Gastrocnemius medialis (tissue), 4 donors: ENCODE measurements around the gene CFAP157.

Source experiments
- CTCF ChIP-seq, 5 experiments: fragments of 450-650 bp in 3 of 5; fragments of 200-600 bp in 2 of 5; sonication (generic) in 2 of 5; IDR thresholded peaks in 4 of 5; conservative IDR thresholded peaks in 1 of 5; 1 replicate in 4 of 5; 2 replicates in 1 of 5; pipeline ENCODE4 v1.5.1; 2016 to 2019; ENCODE audit warnings: antibody characterized with exemption in 5 of 5, mild to moderate bottlenecking in 3 of 5, moderate library complexity in 3 of 5
- POLR2A ChIP-seq, 2 donors: fragments of 450-650 bp; IDR thresholded peaks; one replicate each; pipeline ENCODE4 v1.6.1; 2017; ENCODE audit warnings: antibody characterized with exemption in 2 of 2, mild to moderate bottlenecking in 2 of 2, moderate library complexity in 2 of 2

DNA sequence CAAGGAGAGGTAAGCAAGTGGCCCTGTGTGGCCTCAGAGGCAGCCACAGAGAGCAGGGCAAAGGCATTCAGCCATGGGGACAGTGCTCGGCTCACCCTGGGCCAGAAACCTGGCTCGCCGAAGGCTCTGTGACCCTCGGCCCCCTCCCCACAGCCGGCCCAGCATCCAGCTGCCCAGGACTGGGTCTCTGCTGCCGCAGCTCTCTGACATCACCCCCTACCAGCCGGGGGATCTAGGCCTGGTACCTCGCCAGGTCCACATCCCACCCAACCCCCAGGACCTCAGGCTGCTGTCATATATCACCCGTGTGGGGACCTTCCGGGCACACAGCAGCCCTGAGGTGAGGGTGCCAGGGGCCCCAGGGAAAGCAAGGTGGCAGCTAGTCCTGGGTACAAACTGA lies 6.1 kb downstream of the CFAP157 start:
- TF ChIP-seq CTCF (IDR thresholded peaks at IDR 0.05 in 4 of 5, conservative IDR thresholded peaks at IDR 0.05 in 1 of 5): no peak
- no peak for TF ChIP-seq POLR2A (IDR thresholded peaks at IDR 0.05)
